Erythroblast (primary cell): Measurements from ENCODE around the gene XIRP2.

Source experiments
- GATA1 ChIP-seq: IDR thresholded peaks from 2 replicates; pipeline ENCODE4 v1.6.1; 2011; ENCODE audit warnings: low read depth, mild to moderate bottlenecking, control low read depth, low read length, moderate library complexity
- POLR2A ChIP-seq: IDR thresholded peaks from 2 replicates; pipeline ENCODE4 v1.6.1; 2011; ENCODE audit warnings: mild to moderate bottlenecking, low read length

DNA sequence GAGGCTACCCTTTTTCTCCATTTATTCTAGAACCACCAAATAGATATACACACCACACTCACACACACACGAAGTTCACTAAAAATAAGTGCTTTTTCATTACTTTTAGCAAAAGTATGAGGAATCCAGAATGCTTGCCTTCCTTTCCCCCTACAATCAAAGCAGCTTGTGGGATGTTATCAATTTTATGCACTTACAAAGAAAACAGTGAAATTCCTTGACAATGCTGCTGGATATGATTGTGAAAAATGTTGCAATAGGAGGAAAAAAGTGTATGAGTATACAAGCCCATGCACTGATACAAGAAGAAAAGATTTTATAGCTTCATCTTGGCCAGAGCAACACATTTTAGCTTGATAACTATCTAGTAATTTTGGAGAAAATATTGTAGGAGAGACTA is 269.2 kb downstream of the XIRP2 start:
- TF ChIP-seq POLR2A (no peak), GATA1 (no peak)
